ENCODE measurements around the gene CELSR1. TPM values are rescaled to one million over a fixed set of nuclear protein-coding genes. Genes with fewer than 3 reads are reported as not detected.

CELSR1 gene
- total RNA-seq, 1 experiment from 2014 or later: 22.6 TPM

GRCh38 chr22:46502440-46503175 lies 34.8 kb downstream of the CELSR1 start:
- Histone ChIP-seq H2BK5ac (ENCODE audit: insufficient read length, low read length) (peak overlapping the region; percentile 45), H2AFZ (ENCODE audit: low read length) (no peak overlapping the region), H4K8ac (replicated peaks; ENCODE audit: insufficient read length, low read depth, low read length) (no peak overlapping the region), H3K4me2 (ENCODE audit: insufficient read depth, insufficient read length, low read length) (no peak overlapping the region), H3K79me2 (ENCODE audit: insufficient read depth, low read length) (no peaks in the 10 kb centered on the region), H3K9me3 (ENCODE audit: control insufficient read depth, low read depth, low read length) (no peaks in the 10 kb centered on the region), H3K23me2 (ENCODE audit: insufficient read length, low read depth, low read length, poor library complexity, severe bottlenecking) (no peaks in the 10 kb centered on the region), H4K5ac (ENCODE audit: insufficient read length, low read depth, low read length) (no peak overlapping the region), H3K4ac (ENCODE audit: low read depth, low read length) (no peak overlapping the region), H3K18ac (ENCODE audit: insufficient read length, low read depth, low read length) (peak overlapping the region; percentile 43), H3K27me3 (ENCODE audit: insufficient read depth, low read length) (no peaks in the 10 kb centered on the region), H3K14ac (ENCODE audit: insufficient read depth, low read length) (no peak overlapping the region), H3K56ac (ENCODE audit: insufficient read length, low read depth, low read length) (no peak overlapping the region), H3T11ph (ENCODE audit: low read length) (no peak overlapping the region), H2BK120ac (ENCODE audit: low read depth, low read length, poor library complexity, severe bottlenecking) (no peak overlapping the region), H2BK20ac (ENCODE audit: low read depth, low read length, poor library complexity, severe bottlenecking) (no peak overlapping the region), H3K23ac (ENCODE audit: insufficient read length, low read depth, low read length) (no peak overlapping the region), H2BK12ac (ENCODE audit: insufficient read length, low read depth, low read length) (no peak overlapping the region), H2AK5ac (ENCODE audit: insufficient read length, low read length) (no peak overlapping the region), H3K4me1 (ENCODE audit: insufficient read depth, low read length) (no peaks in the 10 kb centered on the region; the same call in 1 of the 2 replicates), H4K20me1 (ENCODE audit: control insufficient read depth, insufficient read depth, insufficient read length) (no peaks in the 10 kb centered on the region), H3K9ac (ENCODE audit: extremely low read depth, insufficient read length, low read length) (no peak overlapping the region), H3K79me1 (ENCODE audit: insufficient read depth, low read depth, low read length, poor library complexity, severe bottlenecking) (no peaks in the 10 kb centered on the region), H3K27ac (ENCODE audit: insufficient read length, low read depth, low read length) (no peak overlapping the region), H4K91ac (ENCODE audit: insufficient read length, low read depth, low read length) (no peak overlapping the region), H2BK15ac (ENCODE audit: low read depth, low read length) (no peak overlapping the region; the same call in 1 of the 2 replicates)
- Mint-ChIP-seq H3K4me1 (peaks cover 31 to 49% of the 10 kb centered on the region in 2 experiments), H3K27ac (no peak overlapping the region; a peak in 3 of 7 replicates), H3K36me3 (ENCODE audit: insufficient read depth in 1 of 3, low read depth in 3 of 3) (no peaks in the 10 kb centered on the region; a peak in 1 of 7 replicates), H3K9me3 (no peaks in the 10 kb centered on the region; a peak in 1 of 5 replicates), H3K27me3 (ENCODE audit: low read depth) (peaks cover 4% of the 10 kb centered on the region), H3K4me3 (no peak overlapping the region)
- TF ChIP-seq CTCF (conservative IDR thresholded peaks at IDR 0.05): no peak
- no peak for DNase-seq
- no CpG with 5 or more reads among the region's 17 CpGs for WGBS (ENCODE audit: extremely low coverage, insufficient read length, low lambda C conversion rate)

Data from H9 (cell line).